CD14-positive monocyte (primary cell): Measurements from ENCODE around the gene CERS2. TPM values are rescaled to one million over a fixed set of nuclear protein-coding genes. Genes with fewer than 3 reads are reported as not detected.

Source experiments
- DNase-seq, 3 donors: peaks; one replicate each; pipeline ENCODE4 v3.0.0-alpha.2; 2011 to 2022
- H2AFZ ChIP-seq: 2 replicates; pipeline ENCODE4 v1.6.0; 2012; ENCODE audit warnings: mild to moderate bottlenecking, low read depth, low read length, inconsistent platforms; ENCODE audit not compliant: insufficient read depth, poor library complexity, severe bottlenecking
- H3K27ac ChIP-seq, 2 donors: 1 replicate in 1 of 2; 2 replicates in 1 of 2; pipeline ENCODE4 v1.5.1; 2012 to 2013; ENCODE audit warnings: low read length in 2 of 2, control low read depth in 1 of 2, inconsistent platforms in 1 of 2, low read depth in 1 of 2, mild to moderate bottlenecking in 1 of 2
- H3K27me3 ChIP-seq, 2 donors: one replicate each; pipeline versions ENCODE4 v1.6.0 to v1.6.1; 2011 to 2013; ENCODE audit warnings: low read length in 2 of 2; ENCODE audit not compliant: control insufficient read depth in 2 of 2, insufficient read depth in 2 of 2
- H3K36me3 ChIP-seq, 2 donors: replicated peaks in 1 of 2; 1 replicate in 1 of 2; 2 replicates in 1 of 2; pipeline versions ENCODE4 v1.5.1 to v1.6.1; 2012 to 2013; ENCODE audit warnings: low read length in 2 of 2, control low read depth in 1 of 2, inconsistent platforms in 1 of 2, mild to moderate bottlenecking in 1 of 2; ENCODE audit not compliant: insufficient read depth in 2 of 2, control insufficient read depth in 1 of 2
- H3K4me1 ChIP-seq, 2 donors: 1 replicate in 1 of 2; 2 replicates in 1 of 2; pipeline versions ENCODE4 v1.5.1 to v1.6.1; 2012 to 2013; ENCODE audit warnings: low read length in 2 of 2, control low read depth in 1 of 2, inconsistent platforms in 1 of 2, mild to moderate bottlenecking in 1 of 2, moderate library complexity in 1 of 2; ENCODE audit not compliant: insufficient read depth in 2 of 2, control insufficient read depth in 1 of 2
- H3K4me2 ChIP-seq: replicated peaks from 2 replicates; pipeline ENCODE3; 2012; ENCODE audit warnings: low read length, moderate library complexity, mild to moderate bottlenecking; ENCODE audit not compliant: poor library complexity, severe bottlenecking; ENCODE audit errors: extremely low read depth
- H3K4me3 ChIP-seq, 3 experiments: fragments of 200-600 bp in 1 of 3; sonication (generic) in 1 of 3; replicated peaks in 1 of 3; 1 replicate in 2 of 3; 2 replicates in 1 of 3; pipeline ENCODE4 v1.5.1; 2011 to 2013; ENCODE audit warnings: low read length in 3 of 3, mild to moderate bottlenecking in 3 of 3, control low read depth in 2 of 3, low read depth in 2 of 3, inconsistent platforms in 1 of 3, moderate library complexity in 1 of 3
- H3K79me2 ChIP-seq: 2 replicates; pipeline ENCODE4 v1.6.0; 2012; ENCODE audit warnings: mild to moderate bottlenecking, control low read depth, inconsistent platforms, low read length, moderate library complexity; ENCODE audit not compliant: insufficient read depth
- H3K9ac ChIP-seq: 2 replicates; pipeline ENCODE4 v1.6.0; 2017; ENCODE audit warnings: low read length, mild to moderate bottlenecking; ENCODE audit not compliant: insufficient read depth, poor library complexity, severe bottlenecking
- H3K9me3 ChIP-seq, 2 donors: replicated peaks in 1 of 2; 1 replicate in 1 of 2; 2 replicates in 1 of 2; pipeline versions ENCODE4 v1.5.1 to v1.6.1; 2012 to 2013; ENCODE audit warnings: low read length in 2 of 2, control low read depth in 1 of 2; ENCODE audit not compliant: control insufficient read depth in 1 of 2, insufficient read depth in 1 of 2
- H4K20me1 ChIP-seq: 2 replicates; pipeline ENCODE4 v1.6.0; 2012; ENCODE audit warnings: mild to moderate bottlenecking, low read length, control low read depth, moderate library complexity; ENCODE audit not compliant: insufficient read depth
- H3K27ac Mint-ChIP-seq, 7 donors: one replicate each; pipeline ENCODE4 v1.8.0; 2020; ENCODE audit warnings: mild to moderate bottlenecking in 7 of 7, mixed read lengths in 7 of 7, moderate library complexity in 6 of 7, inconsistent platforms in 2 of 7
- H3K27me3 Mint-ChIP-seq, 3 donors: one replicate each; pipeline ENCODE4 v1.8.0; 2021 to 2022; ENCODE audit warnings: low read depth in 3 of 3, mild to moderate bottlenecking in 3 of 3, mixed read lengths in 3 of 3, moderate library complexity in 3 of 3, inconsistent platforms in 1 of 3
- H3K36me3 Mint-ChIP-seq, 2 donors: one replicate each; pipeline ENCODE4 v1.8.0; 2020; ENCODE audit warnings: mixed read lengths in 2 of 2, inconsistent platforms in 1 of 2, mild to moderate bottlenecking in 1 of 2
- H3K4me1 Mint-ChIP-seq: one replicate; pipeline ENCODE4 v1.8.0; 2020; ENCODE audit warnings: mild to moderate bottlenecking, mixed read lengths
- H3K4me3 Mint-ChIP-seq, 2 donors: one replicate each; pipeline ENCODE4 v1.8.0; 2020; ENCODE audit warnings: mild to moderate bottlenecking in 2 of 2, mixed read lengths in 2 of 2, moderate library complexity in 1 of 2
- H3K9me3 Mint-ChIP-seq, 7 donors: one replicate each; pipeline ENCODE4 v1.8.0; 2020 to 2022; ENCODE audit warnings: mixed read lengths in 7 of 7, mild to moderate bottlenecking in 6 of 7, moderate library complexity in 6 of 7, inconsistent platforms in 2 of 7
- WGBS: methylation state at CpG from one replicate; pipeline ENCODE4 v1.1.5; 2013; ENCODE audit warnings: missing lambda C conversion rate; ENCODE audit not compliant: insufficient coverage; 5-methylcytosine and 5-hydroxymethylcytosine counted together
- intact Hi-C, 2 donors: fragments of 100-400 bp; cut with micrococcal nuclease; formaldehyde crosslinking; loops; one replicate each; pipeline versions ENCODE4 v1.15.0 to v1.15.1; 2023
- polyA plus RNA-seq, 3 donors: library from polyadenylated mRNA; depleted of rRNA in 1 of 3; unstranded in 2 of 3; stranded (reverse) in 1 of 3; fragments of 300-500 nt in 2 of 3; fragments of >200 nt in 1 of 3; fragmentation: Illumina TruSeq in 2 of 3; gene quantifications; 1 replicate in 2 of 3; 2 replicates in 1 of 3; pipeline ENCODE4 v1.2.3, GENCODE V29; 2012 to 2021
- TF ChIP-seq, protein P1 (sequence below): fragments of 200-600 bp; IDR thresholded peaks from one replicate; pipeline ENCODE4 v1.8.0; 2022; ENCODE audit warnings: antibody characterized with exemption, mild to moderate bottlenecking

CERS2 gene
- polyA plus RNA-seq, 3 donors = 152 to 224 (median 200) TPM

DNA sequence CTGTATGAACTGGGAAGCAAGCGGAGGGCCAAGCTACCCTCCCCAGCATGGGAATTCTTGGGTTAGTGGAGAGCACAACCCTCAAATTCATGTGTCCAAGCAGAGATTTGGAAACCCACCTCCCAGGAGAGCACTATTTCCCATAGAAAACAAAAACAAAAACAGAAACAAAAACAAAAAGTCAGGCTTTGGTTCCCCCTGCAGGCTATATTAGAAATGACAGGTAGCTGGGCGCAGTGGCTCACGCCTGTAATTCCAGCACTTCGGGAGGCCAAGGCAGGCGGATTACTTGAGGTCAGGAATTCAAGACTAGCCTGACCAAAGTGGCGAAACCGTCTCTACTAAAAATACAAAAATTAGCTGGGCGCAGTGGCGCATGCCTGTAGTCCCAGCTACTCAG, 21.3 kb upstream of the CERS2 start:
- Histone ChIP-seq H3K9ac (no peak overlapping the region), H3K27ac (peak overlapping the region in 1 of 2 donors; percentile 20), H2AFZ (no peak overlapping the region), H3K4me2 (no peak overlapping the region), H3K79me2 (peaks cover 14% of the 10 kb centered on the region), H3K9me3 (no peaks in the 10 kb centered on the region), H4K20me1 (peaks cover 10% of the 10 kb centered on the region), H3K27me3 (no peaks in the 10 kb centered on the region), H3K4me1 (peaks cover 22% of the 10 kb centered on the region in 2 donors), H3K4me3 (no peak overlapping the region), H3K36me3 (peaks cover 28 to 50% of the 10 kb centered on the region in 2 donors)
- WGBS = 35% methylated on average over 5 of the region's 9 CpGs
- Mint-ChIP-seq H3K27ac (peak overlapping the region in 5 of 7 donors; percentile 44 to 70 (median 55)), H3K4me1 (peaks cover 27% of the 10 kb centered on the region), H3K27me3 (peaks cover 0 to 2% (median 2%) of the 10 kb centered on the region in 3 donors), H3K4me3 (no peak overlapping the region), H3K9me3 (peaks cover 0 to 3% (median 0%) of the 10 kb centered on the region in 7 donors), H3K36me3 (peaks cover 54 to 58% of the 10 kb centered on the region in 2 donors)
- intact Hi-C loops = loop anchor here in 1 of 2 donors (5.0 kb wide), 1 partner anchor 234 kb away; no protein-coding TSS in a partner anchor
- TF ChIP-seq, protein P1, sequence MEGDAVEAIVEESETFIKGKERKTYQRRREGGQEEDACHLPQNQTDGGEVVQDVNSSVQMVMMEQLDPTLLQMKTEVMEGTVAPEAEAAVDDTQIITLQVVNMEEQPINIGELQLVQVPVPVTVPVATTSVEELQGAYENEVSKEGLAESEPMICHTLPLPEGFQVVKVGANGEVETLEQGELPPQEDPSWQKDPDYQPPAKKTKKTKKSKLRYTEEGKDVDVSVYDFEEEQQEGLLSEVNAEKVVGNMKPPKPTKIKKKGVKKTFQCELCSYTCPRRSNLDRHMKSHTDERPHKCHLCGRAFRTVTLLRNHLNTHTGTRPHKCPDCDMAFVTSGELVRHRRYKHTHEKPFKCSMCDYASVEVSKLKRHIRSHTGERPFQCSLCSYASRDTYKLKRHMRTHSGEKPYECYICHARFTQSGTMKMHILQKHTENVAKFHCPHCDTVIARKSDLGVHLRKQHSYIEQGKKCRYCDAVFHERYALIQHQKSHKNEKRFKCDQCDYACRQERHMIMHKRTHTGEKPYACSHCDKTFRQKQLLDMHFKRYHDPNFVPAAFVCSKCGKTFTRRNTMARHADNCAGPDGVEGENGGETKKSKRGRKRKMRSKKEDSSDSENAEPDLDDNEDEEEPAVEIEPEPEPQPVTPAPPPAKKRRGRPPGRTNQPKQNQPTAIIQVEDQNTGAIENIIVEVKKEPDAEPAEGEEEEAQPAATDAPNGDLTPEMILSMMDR = peak; percentile 97
- peak in 1 of 3 donors; percentile 27 for DNase-seq

DNA sequence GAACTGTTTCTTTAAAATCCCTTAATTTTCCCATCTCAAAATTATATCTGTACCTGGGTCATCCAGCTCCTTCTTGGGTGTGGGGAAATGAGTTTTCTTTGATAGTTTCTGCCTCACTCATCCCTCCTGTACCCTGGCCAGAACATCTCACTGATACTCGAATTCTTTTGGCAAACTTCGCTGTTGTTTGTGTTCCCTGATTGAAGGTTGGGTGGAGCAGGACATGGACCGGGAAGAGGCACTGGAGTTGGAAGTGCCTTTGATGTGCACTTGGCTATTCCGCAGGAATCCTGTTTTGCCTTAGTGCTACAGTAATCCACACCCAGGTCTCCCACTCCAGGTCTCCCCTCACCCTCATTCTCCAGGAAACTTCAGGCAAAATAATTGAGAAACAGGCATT, 20.8 kb upstream of the CERS2 start:
- H3K36me3 Mint-ChIP-seq = peaks cover 50 to 54% of the 10 kb centered on the region in 2 donors
- TF ChIP-seq, protein P1 = no peak
- intact Hi-C loops = loop anchor here in 1 of 2 donors (5.0 kb wide), 1 partner anchor 233 kb away; no protein-coding TSS in a partner anchor
- no peaks in the 10 kb centered on the region for H3K9me3 ChIP-seq
- no peak overlapping the region for H2AFZ ChIP-seq
- H3K27me3 Mint-ChIP-seq = peaks cover 0 to 2% (median 2%) of the 10 kb centered on the region in 3 donors
- peaks cover 28 to 45% of the 10 kb centered on the region in 2 donors for H3K36me3 ChIP-seq
- H3K9ac ChIP-seq = no peak overlapping the region
- peak overlapping the region in 1 of 2 donors; percentile 20 for H3K27ac ChIP-seq
- peak overlapping the region in 5 of 7 donors; percentile 40 to 70 (median 53) for H3K27ac Mint-ChIP-seq
- H3K4me3 ChIP-seq = no peak overlapping the region
- peaks cover 0 to 3% (median 0%) of the 10 kb centered on the region in 7 donors for H3K9me3 Mint-ChIP-seq
- peaks cover 17 to 18% of the 10 kb centered on the region in 2 donors for H3K4me1 ChIP-seq
- no CpG with 5 or more reads among the region's 4 CpGs for WGBS
- H4K20me1 ChIP-seq = peaks cover 8% of the 10 kb centered on the region
- H3K27me3 ChIP-seq = no peaks in the 10 kb centered on the region
- H3K79me2 ChIP-seq = peaks cover 9% of the 10 kb centered on the region
- DNase-seq = no peak
- no peak overlapping the region for H3K4me2 ChIP-seq
- H3K4me3 Mint-ChIP-seq = no peak overlapping the region
- H3K4me1 Mint-ChIP-seq = peaks cover 22% of the 10 kb centered on the region
